ENCODE data around the gene TOP1. TPM values are rescaled to one million over a fixed set of nuclear protein-coding genes. Genes with fewer than 3 reads are reported as not detected.

The TOP1 gene
- total RNA-seq, 1 donor from 2014 or later = 84.6 TPM

- no peak for TF ChIP-seq CTCF (conservative IDR thresholded peaks at IDR 0.05)
- peaks cover 52% of the 10 kb centered on the region for H3K4me1 Mint-ChIP-seq (ENCODE audit: unreplicated experiment)
- no peaks in the 10 kb centered on the region for H3K27me3 Mint-ChIP-seq
- peaks cover 5% of the 10 kb centered on the region for H3K9me3 Mint-ChIP-seq
- peak overlapping the region; percentile 51 for H3K27ac Mint-ChIP-seq
- H3K4me3 Mint-ChIP-seq = no peak overlapping the region
- H3K36me3 Mint-ChIP-seq = peaks cover 39% of the 10 kb centered on the region
- no peak for DNase-seq (ENCODE audit: extremely low spot score, unreplicated experiment)
Observed at GRCh38 chr20:41038149-41038877, 9.7 kb downstream of the TOP1 start.

- peaks cover 41% of the 10 kb centered on the region for H3K36me3 Mint-ChIP-seq
- H3K4me1 Mint-ChIP-seq (ENCODE audit: unreplicated experiment) = peaks cover 51% of the 10 kb centered on the region
- no peak overlapping the region for H3K27ac Mint-ChIP-seq
- no peak for TF ChIP-seq CTCF (conservative IDR thresholded peaks at IDR 0.05)
- no peak overlapping the region for H3K4me3 Mint-ChIP-seq
- H3K9me3 Mint-ChIP-seq = peaks cover 5% of the 10 kb centered on the region
- DNase-seq (ENCODE audit: extremely low spot score, unreplicated experiment) = no peak
- H3K27me3 Mint-ChIP-seq = no peaks in the 10 kb centered on the region
Observed at GRCh38 chr20:41038878-41039404, 10.3 kb downstream of the TOP1 start.

DNA sequence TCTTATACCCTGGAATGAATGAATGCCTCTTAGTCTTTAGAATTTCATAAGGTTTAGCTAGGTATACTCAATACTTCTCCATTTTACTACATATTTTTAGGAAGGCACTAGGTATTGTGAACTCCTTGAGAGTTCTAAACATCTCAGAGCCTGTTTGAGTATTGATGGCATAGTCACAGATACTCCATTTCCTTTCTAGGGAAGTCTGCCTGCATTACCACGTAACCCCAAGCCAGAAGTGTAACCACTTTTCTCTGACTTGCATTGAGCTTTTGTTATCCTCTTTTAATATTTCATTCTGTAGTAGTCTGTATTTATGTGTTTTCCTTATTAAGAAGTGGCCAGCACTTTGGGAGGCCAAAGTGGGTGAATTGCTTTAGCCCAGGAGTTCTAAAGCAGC, 12.2 kb downstream of the TOP1 start:
- peaks cover 25% of the 10 kb centered on the region for H3K36me3 Mint-ChIP-seq
- no peak for DNase-seq (ENCODE audit: extremely low spot score, unreplicated experiment)
- no peaks in the 10 kb centered on the region for H3K27me3 Mint-ChIP-seq
- no peak overlapping the region for H3K27ac Mint-ChIP-seq
- peaks cover 46% of the 10 kb centered on the region for H3K4me1 Mint-ChIP-seq (ENCODE audit: unreplicated experiment)
- H3K4me3 Mint-ChIP-seq = no peak overlapping the region
- TF ChIP-seq CTCF (conservative IDR thresholded peaks at IDR 0.05) = no peak
- no peaks in the 10 kb centered on the region for H3K9me3 Mint-ChIP-seq

GRCh38 chr20:41041693-41042092, 13.1 kb downstream of the TOP1 start:
- no peaks in the 10 kb centered on the region for H3K27me3 Mint-ChIP-seq
- H3K9me3 Mint-ChIP-seq = no peaks in the 10 kb centered on the region
- H3K27ac Mint-ChIP-seq = no peak overlapping the region
- peaks cover 18% of the 10 kb centered on the region for H3K36me3 Mint-ChIP-seq
- TF ChIP-seq CTCF (conservative IDR thresholded peaks at IDR 0.05) = no peak
- DNase-seq (ENCODE audit: extremely low spot score, unreplicated experiment) = no peak
- H3K4me1 Mint-ChIP-seq (ENCODE audit: unreplicated experiment) = peaks cover 41% of the 10 kb centered on the region
- H3K4me3 Mint-ChIP-seq = no peak overlapping the region

DNA sequence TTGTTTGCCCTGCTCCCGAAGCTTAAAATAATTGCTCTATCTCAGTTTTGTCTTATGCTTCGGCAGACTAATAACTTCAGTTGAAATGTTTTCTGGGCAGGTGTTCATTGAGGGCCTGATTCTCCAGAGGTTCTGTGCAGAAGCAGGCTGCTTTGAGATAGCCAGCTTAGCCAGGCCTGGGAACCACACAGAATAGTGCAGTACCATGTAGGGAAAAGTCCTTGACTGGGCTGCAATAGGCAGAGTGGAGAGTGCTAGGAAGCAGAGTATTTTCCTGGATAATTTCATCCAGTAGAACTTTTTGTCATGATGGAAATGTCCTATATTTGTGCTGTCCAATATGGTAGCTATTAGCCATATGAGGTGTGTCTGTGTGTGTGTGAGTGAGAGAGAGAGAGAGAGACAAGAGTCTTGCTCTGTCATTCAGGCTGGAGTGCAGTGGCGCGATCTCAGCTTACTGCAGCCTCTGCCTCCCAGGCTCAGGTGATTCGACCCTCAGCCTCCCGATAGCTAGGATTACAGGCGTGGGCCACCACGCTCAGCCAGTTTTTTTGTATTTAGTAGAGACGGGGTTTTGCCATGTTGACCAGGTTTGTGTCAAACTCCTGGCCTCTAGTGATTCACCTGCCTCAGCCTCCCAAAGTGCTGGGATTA, 15.9 kb downstream of the TOP1 start:
- Mint-ChIP-seq H3K27me3 (no peaks in the 10 kb centered on the region), H3K36me3 (peaks cover 13% of the 10 kb centered on the region), H3K4me1 (ENCODE audit: unreplicated experiment) (peaks cover 59% of the 10 kb centered on the region), H3K4me3 (no peak overlapping the region), H3K27ac (no peak overlapping the region), H3K9me3 (no peaks in the 10 kb centered on the region)
- TF ChIP-seq CTCF (conservative IDR thresholded peaks at IDR 0.05) = no peak
- no peak for DNase-seq (ENCODE audit: extremely low spot score, unreplicated experiment)

Measured in type B pancreatic cell (in vitro differentiated cells).